GM21515 (cell line): ENCODE results near the gene XPR1.
A peak's percentile ranks its signal among the peaks of the same experiment; 100 is the strongest.

Experiments
- ATAC-seq: cut with Tn5 transposase; IDR thresholded peaks from one replicate; pipeline ENCODE4 v1.9.1; 2021; ENCODE audit not compliant: unreplicated experiment

Gene XPR1

GRCh38 chr1:180631766-180632325, at the start of gene XPR1:
XPR1 (plus strand) TSS chr1:180632022; CDS start chr1:180632202, 180 bp downstream.
- peak; percentile 98 for ATAC-seq

- no peak for ATAC-seq
Measured at GRCh38 chr1:180584869-180585268, 47.0 kb upstream of the XPR1 start.

- no peak for ATAC-seq
Measured at GRCh38 chr1:180585994-180586359, 45.8 kb upstream of the XPR1 start.

- ATAC-seq = no peak
Measured at GRCh38 chr1:180586671-180587155, 45.1 kb upstream of the XPR1 start.

- ATAC-seq = no peak
Measured at GRCh38 chr1:180588121-180588520, 43.7 kb upstream of the XPR1 start.

- no peak for ATAC-seq
Measured at GRCh38 chr1:180590889-180591288, 40.9 kb upstream of the XPR1 start.

GRCh38 chr1:180593382-180593781, 38.4 kb upstream of the XPR1 start:
- no peak for ATAC-seq

- ATAC-seq = no peak
Measured at GRCh38 chr1:180594723-180595122, 37.1 kb upstream of the XPR1 start.

DNA sequence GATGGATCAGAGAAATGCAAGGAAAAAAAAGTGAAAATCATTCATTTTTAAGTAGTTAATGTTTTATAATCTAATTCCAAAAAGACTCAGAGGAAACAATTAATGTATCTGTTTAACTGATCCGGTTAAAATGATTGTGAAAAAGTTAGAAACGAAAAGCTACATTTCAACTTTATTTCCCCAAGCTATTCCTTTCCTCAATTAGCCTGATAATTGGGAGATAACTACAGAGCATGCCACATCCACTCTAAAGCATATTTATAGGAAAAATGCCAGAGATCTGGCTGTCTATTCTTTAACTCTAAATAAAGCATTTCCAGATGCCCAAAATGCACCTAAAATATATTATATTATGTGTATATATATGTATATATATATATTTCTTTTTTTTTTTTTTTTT, 35.9 kb upstream of the XPR1 start:
- no peak for ATAC-seq

DNA sequence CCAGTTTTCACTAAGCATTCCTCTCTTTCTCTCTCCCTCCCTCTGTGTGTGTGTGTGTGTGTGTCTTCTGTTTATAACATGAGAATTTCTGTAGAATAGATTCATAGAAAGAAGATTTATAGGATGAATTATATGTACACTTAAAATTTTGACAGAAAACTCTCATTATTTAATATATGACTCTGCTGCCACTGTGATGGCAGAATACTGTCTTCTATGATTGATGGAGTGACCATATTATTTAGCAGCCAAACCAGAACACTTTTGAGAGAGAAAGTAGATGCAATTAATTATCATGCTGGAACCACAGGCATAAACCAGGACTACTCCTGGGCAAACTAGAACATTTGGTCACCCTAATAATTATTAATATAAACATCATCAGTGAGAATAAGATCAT, 34.3 kb upstream of the XPR1 start:
- no peak for ATAC-seq

DNA sequence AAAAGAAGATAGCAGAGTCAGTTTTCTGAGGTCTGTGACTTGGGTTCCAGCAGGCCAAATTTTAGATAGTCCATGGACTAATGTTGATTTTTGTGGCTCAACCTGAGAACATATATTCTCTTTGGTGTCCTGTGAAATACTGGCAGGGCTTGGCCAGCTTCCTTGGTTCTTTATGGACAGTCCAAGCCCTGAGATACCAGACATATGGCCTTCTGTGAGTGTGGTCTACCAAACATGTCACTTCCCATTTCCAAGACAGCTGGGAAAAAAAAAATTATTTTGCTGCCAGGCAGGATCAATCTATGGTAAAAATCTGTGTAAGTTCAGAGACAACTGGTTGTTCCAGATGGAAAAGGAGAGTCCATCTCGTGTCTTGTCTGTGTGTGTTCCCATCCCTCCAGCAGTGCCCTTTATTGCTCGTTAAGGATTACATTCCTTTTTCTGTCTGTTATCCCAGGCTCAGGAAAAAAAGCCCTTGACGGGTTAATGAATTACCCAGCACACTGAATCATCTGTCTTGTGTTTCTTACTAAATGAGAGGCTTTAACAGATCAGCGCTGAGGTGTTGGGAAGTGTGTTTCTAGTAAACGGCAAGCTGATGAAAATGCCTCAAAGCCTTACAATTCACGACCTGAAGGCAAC, 33.4 kb upstream of the XPR1 start:
- no peak for ATAC-seq

DNA sequence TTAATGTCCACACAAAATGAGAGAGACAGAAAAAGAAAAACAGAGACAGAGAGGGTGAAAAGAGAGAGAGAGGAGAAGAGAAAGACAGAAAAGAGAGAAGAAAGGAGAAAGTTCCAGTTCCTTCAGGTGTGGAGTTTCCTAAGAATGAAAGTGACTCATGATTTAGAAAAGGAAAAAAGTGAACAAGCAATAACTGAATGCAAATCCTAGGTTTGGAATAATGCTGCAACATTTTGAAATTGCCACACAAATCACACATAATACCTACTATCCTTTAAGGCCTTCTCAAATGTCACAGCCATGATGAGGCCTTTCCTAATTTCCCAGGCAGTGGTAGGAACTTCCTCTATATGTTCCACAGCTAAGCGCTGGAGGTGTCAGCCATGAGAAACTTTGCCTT, 31.5 kb upstream of the XPR1 start:
- ATAC-seq = no peak

- no peak for ATAC-seq
Measured at GRCh38 chr1:180601512-180601911, 30.3 kb upstream of the XPR1 start.

DNA sequence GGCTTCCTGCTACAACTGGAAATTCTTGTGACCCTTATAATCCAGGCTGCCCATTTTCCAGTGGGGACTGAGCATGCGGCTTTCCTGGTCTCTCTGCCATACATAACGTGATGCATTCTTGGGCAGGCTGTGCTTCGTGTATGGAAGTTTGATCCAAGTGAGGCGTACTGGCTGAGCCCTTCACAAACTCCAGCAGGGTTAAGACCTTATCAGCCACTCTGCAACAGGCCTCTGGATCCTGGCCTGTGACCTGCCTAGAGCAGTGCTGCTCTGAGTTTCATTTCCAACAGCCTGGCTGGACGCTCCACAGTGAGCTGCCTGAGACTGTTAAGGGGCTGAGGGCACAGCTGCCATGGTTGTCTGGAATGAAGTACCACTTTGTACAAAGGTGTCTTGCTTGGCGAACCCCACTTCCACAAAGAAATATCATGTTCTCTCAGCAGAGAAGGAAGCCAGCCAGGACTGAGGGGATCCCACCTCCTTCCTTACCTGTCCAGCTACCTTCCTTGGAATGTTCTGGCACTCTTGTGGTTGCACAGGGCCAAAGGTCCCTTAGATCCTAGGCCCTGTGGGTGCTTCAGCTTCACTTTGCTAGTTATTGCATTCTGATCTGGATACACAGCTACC, 28.5 kb upstream of the XPR1 start:
- ATAC-seq = no peak

DNA sequence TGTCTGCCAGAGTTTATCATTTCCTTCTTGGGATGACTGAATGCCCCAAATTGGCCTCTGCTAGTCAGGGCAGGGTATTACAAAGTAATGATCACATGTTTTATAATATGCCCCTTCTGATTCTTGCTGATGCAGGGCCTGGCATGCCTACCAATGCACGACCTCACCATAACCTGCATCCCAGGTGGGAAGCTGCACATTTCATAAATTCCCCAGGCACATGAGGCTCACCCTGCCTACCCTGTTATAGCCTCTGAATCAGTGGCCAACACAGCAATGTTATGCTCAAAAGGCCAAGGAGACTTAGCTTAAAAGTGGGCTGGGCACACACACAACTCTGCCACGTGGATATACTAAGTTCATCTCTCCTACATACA, 28.0 kb upstream of the XPR1 start:
- no peak for ATAC-seq

DNA sequence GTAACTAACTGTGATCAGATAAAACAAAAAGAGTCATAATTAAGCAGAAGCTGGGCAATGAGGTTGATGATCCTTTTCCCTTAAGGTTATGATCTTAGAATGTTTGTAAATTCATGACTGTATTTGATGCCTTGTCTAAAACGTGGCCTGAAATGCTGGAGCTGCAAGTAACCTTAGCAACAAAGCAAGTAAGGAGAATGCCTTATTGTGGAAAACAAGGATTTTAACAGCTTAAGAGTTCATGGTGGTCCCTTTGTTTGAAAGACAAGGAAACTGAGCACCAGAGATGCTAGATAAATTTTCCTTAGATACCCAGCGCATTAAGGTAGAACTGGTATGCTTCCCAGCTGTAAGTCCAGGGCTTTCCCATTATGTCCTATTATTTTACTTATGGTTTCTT, 25.7 kb upstream of the XPR1 start:
- no peak for ATAC-seq

DNA sequence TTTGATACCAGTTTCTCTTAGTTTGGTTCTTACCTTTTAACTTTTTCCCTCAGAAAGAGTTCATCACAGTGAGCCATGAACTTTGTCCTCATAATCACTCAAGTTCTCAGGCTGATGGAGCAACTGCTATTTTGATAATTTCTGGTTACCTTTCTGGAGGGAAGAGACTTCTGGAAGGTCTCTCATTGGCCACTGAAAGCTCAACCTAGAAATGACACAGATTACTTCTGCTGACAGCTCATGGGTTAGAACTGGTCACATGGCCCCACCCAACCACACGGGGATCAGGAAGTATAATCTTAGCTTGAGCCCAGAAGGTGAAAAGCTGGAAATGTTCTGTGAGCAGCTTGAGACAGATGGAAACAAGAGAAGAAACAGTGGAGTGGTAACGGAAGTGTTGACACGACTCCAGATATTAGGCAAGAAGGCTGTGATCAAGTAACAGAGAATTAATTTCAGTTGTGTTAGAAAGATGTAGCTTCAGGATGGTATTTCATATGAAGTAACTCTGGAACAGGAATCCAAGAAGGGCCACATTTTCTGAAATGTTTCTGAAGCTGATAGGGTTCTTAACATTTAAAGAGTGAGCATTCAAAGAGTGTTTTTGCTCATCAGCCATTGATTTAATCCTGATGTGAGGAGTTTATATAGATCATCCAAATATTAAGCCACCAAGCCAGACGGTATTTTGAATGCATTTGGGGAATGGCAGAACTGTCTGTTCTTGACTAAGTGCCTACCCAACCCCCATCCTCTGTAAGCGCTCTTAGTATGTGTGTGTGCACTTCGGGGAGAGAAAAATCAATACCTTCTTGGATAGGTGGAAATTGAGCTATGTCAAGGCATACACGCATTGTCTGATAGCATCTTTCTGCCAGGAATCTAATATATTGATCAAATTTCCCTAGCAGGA, 21.9 kb upstream of the XPR1 start:
- ATAC-seq = no peak

GRCh38 chr1:180610556-180611015, 21.2 kb upstream of the XPR1 start:
- ATAC-seq = no peak

GRCh38 chr1:180611016-180611930, 20.5 kb upstream of the XPR1 start:
- no peak for ATAC-seq

DNA sequence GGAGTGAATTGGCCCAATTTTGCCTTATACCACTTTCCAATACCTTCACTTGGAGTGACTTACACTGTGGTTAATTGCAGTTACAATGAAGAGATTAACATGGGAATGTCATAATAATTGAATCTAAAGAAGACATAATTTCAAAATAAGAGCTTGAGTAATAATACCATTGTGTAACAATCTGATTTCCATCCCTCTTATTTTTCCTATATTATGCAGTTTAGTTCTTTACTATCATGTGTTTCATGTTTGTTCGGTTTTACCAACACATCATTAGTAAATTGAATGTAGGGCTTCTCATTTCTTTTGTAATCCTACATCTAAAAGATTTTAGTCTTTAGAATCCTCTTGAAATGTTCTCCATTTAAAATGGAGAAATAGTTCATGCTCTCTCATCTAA, 19.2 kb upstream of the XPR1 start:
- ATAC-seq = no peak
